ENCODE measurements around the gene PCSK9. TPM values are rescaled to one million over a fixed set of nuclear protein-coding genes. Genes with fewer than 3 reads are reported as not detected.

Gene PCSK9
- total and polyA plus RNA-seq, 9 of the 15 experiments (the other 6 are each of a cell fraction or from before 2014, with no cell fraction given), result 3.2 to 58.6 (median 24.7) TPM

- 81% methylated on average over 14 of the region's 17 CpGs for WGBS (ENCODE audit: insufficient coverage, low coverage, missing lambda C conversion rate)
- no peak overlapping the region for H3K4me2 ChIP-seq (ENCODE audit: insufficient read depth, low read length)
- peaks cover 3% of the 10 kb centered on the region; the same call in 1 of the 2 replicates for H4K20me1 ChIP-seq (replicated peaks; ENCODE audit: control insufficient read depth, insufficient read depth, low read length)
- no TSS peak for BruUV-seq (replicated peaks)
- H3K79me2 ChIP-seq (ENCODE audit: control insufficient read depth, insufficient read depth, low read length), result no peaks in the 10 kb centered on the region
- DNase-seq (ENCODE audit: extremely low read depth in 1 of 4, low spot score in 3 of 4), result no peak
- intact Hi-C loops (cut with micrococcal nuclease) (loop anchor here (1.0 kb wide), 1 partner anchor 207 kb away; no protein-coding TSS in a partner anchor), in situ Hi-C loops (cut with MboI) (no loop called here)
- H3K36me3 ChIP-seq (ENCODE audit: control insufficient read depth, insufficient read depth, low read length), result peaks cover 96% of the 10 kb centered on the region
- ChIA-PET POLR2A (interaction anchor here (1.3 kb wide), 1 partner anchor 16 kb away, joined by 3 read pairs; no protein-coding TSS in a partner anchor), CTCF (ENCODE audit: low intra/inter-chr PET ratio) (no interaction called here)
- no peaks in the 10 kb centered on the region for H3K9me3 ChIP-seq (replicated peaks; ENCODE audit: control insufficient read depth, insufficient read depth, low read depth, low read length)
- H3K27me3 ChIP-seq (ENCODE audit: control insufficient read depth in 2 of 2, insufficient read depth in 2 of 2, low read length in 2 of 2), result no peaks in the 10 kb centered on the region
- ATAC-seq, result no peak
- no peak overlapping the region for H3K4me3 ChIP-seq
- TF ChIP-seq, protein P1, sequence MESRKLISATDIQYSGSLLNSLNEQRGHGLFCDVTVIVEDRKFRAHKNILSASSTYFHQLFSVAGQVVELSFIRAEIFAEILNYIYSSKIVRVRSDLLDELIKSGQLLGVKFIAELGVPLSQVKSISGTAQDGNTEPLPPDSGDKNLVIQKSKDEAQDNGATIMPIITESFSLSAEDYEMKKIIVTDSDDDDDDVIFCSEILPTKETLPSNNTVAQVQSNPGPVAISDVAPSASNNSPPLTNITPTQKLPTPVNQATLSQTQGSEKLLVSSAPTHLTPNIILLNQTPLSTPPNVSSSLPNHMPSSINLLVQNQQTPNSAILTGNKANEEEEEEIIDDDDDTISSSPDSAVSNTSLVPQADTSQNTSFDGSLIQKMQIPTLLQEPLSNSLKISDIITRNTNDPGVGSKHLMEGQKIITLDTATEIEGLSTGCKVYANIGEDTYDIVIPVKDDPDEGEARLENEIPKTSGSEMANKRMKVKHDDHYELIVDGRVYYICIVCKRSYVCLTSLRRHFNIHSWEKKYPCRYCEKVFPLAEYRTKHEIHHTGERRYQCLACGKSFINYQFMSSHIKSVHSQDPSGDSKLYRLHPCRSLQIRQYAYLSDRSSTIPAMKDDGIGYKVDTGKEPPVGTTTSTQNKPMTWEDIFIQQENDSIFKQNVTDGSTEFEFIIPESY (CRISPR knock-in tag; IDR thresholded peaks at IDR 0.05), result peak; percentile 17; the same call in 1 of the 2 replicates
- no peak for TF ChIP-seq GABPA (tag; conservative IDR thresholded peaks at IDR 0.05; ENCODE audit: low read depth)
- H3K9me1 ChIP-seq (ENCODE audit: control insufficient read depth, insufficient read depth, low read length), result no peaks in the 10 kb centered on the region
- no peak for FAIRE-seq
- no peak overlapping the region for H3K27ac ChIP-seq (ENCODE audit: extremely low read depth, low read depth, low read length)
- H3K9ac ChIP-seq (ENCODE audit: insufficient read depth in 1 of 2, low read depth in 2 of 2, low read length in 2 of 2), result no peak overlapping the region
- no peaks in the 10 kb centered on the region for H3K4me1 ChIP-seq (replicated peaks in 1 of 2; ENCODE audit: control insufficient read depth in 2 of 2, insufficient read depth in 2 of 2, low read length in 2 of 2)
- H2AFZ ChIP-seq (ENCODE audit: low read depth, low read length), result no peak overlapping the region
These were observed 31.2 kb downstream of the PCSK9 start for GRCh38 chr1:55070293-55071164.
